GM18951 (cell line): Measurements from ENCODE around the gene PARVB.

Experiments used
- POLR2A ChIP-seq: IDR thresholded peaks from 4 replicates; pipeline ENCODE4 v1.6.1; 2011; ENCODE audit warnings: mild to moderate bottlenecking; ENCODE audit not compliant: insufficient read length, insufficient read depth; ENCODE audit errors: extremely low read depth
- in situ Hi-C: fragments of 300-500 bp; cut with MboI; formaldehyde crosslinking; loops from one replicate; pipeline ENCODE4 v1.12.0; 2022; ENCODE audit warnings: low sequenced_read_pairs, mixed read lengths, inconsistent platforms; ENCODE audit not compliant: unreplicated experiment

Gene PARVB

DNA sequence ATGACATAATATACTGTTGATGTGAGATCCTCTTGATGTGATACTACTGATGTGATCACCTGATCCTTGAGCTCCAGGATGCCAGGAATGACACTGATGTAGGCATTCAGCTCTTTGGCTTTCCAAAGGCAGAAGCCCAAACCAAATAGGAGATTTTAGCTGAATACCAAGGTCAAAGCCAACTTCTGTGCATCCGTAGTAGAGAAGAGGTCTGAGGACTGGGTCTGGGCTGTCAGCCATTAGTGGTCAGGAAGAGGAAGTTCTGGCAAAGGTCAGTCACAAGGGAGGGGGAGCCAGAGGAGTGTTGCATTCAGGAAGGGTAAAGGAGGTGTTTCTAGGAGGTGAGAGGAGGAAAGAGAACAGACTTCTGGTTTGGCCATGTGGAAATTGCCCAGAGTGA is 103.3 kb downstream of the PARVB start:
- no peak for TF ChIP-seq POLR2A
- in situ Hi-C loops, result no loop called here

DNA sequence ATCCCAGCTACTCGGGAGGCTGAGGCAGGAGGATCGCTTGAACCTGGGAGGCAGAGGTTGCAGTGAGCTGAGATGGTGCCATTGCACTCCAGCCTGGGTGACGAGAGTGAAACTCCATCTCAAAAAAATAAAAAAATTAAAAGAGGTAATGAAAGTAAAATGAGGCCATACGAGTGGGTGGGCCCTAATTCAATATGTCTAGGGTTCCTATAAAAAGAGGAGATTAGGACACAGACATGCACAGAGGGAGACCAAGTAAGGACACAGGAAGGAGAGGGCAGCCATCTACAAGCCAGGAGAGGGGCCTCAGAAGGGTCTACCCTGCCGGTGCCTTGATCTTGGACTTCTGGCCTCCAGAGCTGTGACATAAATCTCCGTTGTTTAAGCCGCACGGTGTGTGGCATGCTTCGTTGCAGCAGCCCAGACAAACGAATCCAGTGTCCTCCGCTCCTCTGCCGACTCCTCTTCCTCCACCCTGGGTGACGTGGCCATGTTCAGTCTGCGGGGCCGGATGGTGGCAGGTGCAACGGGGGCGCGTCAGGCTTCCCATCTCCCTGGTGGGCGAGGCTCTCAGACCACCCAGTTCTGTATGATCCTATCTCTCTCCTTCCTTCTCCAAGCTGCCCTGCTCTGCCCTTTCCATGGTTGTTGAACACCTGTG is 105.0 kb downstream of the PARVB start:
- no peak for TF ChIP-seq POLR2A

DNA sequence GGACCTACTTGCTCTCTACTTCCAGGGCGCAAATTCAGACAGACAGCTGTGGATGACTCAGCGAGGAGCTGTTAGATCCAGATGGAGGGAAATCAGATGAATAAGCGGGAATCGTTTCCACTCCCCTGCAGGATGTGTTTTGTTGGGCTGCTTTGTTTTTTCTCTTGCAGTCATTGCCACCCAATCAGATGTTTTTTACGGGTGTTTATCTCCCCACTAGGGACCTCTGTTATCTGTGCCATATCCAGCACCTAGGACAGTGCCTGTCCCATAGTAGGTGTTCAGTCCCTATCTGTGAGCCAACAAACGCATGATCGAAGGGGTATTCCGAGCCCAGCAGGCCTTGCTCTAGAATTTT is 105.5 kb downstream of the PARVB start:
- in situ Hi-C loops, result no loop called here
- TF ChIP-seq POLR2A, result no peak

More for the DNA sequence above, 105.0 kb downstream of the PARVB start:
- in situ Hi-C loops, result no loop called here

DNA sequence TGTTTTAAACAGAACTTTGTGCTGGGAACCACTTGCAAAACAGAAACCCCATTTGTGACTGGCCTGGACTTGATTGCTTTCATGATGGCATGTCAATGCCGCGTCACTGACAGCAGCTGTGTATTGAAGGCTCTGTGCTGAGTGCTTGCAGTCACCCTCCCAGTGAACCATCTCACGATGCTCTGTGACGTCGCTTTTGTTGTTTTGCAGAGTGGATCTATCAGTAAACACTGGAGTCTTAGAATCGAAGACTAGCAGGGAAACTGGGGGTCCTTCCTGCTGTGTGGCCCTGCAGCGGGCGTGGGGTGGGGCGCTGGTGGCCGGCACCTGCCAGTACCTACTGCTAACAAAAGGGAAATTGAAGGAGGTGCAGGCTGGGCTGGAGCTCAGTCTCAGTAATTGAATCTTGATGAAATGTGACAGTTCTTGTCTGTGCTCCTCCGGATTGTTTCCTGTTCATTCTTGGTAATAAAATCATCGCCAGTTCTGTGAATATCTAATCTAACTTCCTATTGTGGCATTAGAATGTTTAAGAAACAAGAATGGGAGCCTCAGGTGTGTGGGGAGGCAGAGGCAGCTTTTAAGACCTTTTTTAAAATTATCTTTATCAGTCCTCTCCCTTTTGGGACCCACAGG is 106.1 kb downstream of the PARVB start:
- in situ Hi-C loops, result no loop called here
- no peak for TF ChIP-seq POLR2A

DNA sequence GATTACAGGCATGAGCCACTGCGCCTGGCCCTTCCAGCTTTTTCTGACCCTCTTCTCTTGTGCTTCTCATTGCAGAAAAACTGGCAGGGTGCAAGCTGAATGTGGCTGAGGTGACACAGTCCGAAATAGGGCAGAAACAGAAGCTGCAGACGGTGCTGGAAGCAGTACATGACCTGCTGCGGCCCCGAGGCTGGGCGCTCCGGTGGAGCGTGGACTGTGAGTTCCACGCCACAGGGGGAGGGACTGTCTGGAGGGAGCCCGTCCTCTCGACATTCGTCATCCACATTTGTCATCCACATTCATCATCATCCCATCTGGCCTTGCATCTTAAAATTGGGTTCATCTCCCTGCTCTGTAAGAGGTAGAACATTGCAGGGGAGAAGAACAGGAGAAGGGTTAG is 107.3 kb downstream of the PARVB start:
- in situ Hi-C loops, result no loop called here

DNA sequence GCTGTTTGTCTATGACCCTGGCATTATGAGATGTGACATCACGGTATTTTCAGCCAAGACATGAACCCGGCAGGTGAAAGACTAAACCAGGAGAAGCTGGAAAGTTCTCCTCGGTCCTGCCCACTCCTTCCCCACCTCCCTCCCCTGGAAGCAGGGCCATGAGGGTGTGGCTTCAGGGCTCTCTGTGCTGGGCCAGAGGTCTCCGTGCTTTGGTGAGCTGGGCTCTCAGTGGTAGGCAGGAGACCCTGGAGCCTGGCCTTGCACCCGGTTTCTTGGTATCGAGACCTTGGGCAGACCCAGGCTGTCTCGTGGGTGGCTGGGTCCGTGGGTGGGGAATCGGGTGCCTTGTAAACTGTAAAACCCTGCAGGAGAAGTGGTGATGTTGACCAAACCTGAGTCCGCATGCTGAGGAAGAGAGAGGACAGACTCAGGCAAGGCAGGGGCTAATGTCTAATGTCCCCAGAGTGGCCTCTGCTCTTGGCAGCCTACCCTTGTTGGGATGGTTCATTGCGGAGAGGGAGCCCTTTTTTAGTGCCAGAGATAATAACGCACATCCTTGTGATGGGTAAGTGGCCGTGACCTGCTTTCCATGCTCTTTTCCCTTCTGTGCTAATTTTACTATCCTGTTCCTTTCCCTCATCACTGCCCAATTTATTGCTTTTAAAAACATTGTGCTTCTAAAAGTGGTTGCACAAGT is 108.0 kb downstream of the PARVB start:
- TF ChIP-seq POLR2A, result no peak
- in situ Hi-C loops, result no loop called here

More for the DNA sequence above, 107.3 kb downstream of the PARVB start:
- no peak for TF ChIP-seq POLR2A

DNA sequence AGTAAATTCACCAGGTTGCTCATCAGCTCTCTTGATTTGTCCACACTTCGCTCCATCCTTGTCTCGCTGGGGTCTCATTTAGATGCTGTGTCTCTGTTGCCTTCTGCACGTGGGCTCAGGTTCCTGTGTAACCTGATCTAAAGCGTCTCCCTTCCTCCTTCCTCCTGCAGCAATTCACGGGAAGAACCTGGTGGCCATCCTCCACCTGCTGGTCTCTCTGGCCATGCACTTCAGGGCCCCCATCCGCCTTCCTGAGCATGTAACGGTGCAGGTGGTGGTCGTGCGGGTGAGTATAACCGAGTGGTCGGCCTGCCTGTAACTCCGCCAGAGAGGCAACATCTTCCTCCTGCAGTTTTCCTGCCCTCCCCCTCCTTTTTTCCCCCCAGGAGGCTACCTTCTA is 108.6 kb downstream of the PARVB start:
- in situ Hi-C loops, result no loop called here
- TF ChIP-seq POLR2A, result no peak

DNA sequence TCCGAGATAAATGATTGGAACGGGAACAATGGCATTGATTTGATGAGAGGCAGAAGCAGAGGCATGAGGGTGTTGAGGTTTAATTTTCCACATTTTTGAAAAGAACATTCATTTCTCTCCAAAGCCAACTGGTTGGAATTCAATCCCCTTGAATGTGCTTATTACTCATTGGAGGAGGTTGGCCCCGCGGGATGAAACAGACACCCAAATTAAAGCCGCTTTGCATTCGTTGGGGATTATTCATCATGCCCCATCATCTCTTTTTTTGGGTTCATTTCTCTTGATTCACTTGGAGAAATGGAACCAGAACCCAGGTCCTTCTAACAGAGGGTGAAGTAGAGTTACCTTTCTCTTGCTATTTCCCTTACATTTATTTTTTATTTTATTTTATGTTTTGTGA is 109.1 kb downstream of the PARVB start:
- TF ChIP-seq POLR2A, result no peak
- in situ Hi-C loops, result no loop called here

DNA sequence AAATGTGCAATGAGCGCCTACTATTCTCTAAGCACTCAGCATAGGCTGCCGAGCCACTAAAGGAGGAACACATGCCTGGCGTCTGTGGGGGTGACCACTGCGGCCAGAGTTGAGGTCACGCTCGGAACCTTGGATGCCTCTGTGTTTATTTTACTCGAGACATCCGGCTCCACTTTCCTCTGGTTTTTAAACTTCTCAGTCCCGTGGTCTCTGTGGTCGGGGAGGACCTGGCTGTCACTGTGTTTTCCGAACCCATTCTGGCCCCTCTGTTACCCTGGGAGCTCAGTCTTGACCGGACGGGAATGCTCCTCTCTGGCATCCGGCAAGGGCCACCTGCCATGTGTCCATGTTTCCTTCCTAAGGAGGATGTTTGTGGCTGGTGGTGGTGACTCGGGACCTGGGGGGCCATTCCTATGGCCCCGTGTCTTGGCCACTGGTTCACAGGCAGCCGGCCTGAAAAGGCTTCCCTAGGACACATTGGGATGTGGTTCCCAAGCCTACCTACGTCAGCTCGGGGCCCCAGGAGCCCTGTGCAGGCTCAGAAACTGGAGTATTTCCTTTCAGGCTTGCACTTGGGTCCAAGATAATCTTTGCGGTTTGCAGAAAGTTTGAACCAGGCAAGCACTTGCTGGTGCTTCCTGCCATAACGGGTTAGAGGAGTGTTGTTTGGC is 109.9 kb downstream of the PARVB start:
- TF ChIP-seq POLR2A, result no peak
- in situ Hi-C loops, result no loop called here

DNA sequence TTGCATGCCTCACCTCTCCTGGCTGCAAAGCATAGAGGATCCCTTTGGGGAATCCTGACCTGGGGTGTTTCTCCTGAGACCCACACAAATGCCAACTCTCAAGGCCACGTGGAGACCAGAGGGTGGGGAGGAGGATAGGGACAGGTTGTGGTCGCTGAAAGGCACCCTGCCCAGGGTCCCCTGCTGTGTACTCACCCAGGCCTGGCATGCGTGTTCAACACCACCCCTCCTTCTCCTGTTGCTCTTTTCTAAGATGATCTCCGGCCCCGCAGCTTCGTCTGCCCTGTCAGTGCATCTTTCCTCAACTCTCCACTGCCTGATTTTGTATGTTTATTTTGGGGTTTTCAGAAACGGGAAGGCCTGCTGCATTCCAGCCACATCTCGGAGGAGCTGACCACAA is 112.0 kb downstream of the PARVB start:
- in situ Hi-C loops, result no loop called here
- no peak for TF ChIP-seq POLR2A

DNA sequence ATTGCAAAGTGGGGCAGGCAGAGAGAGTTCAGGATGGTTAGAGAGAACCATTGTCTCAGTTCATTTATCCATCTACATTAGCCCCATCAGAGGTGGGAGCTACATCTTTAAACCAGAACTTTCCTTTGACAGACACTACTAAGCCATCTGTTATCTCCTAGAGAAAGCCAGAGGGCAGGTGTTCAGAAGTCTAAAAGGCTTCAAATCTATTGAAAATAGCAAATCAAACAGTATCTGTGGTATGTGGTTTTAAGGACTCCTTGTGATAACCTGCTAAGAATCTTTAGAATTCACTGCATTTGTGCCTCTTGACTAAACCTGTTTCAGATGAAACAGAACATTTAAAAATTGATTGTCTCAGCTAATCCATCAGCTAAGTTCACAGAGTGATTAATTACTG is 112.7 kb downstream of the PARVB start:
- TF ChIP-seq POLR2A, result no peak
- in situ Hi-C loops, result no loop called here

DNA sequence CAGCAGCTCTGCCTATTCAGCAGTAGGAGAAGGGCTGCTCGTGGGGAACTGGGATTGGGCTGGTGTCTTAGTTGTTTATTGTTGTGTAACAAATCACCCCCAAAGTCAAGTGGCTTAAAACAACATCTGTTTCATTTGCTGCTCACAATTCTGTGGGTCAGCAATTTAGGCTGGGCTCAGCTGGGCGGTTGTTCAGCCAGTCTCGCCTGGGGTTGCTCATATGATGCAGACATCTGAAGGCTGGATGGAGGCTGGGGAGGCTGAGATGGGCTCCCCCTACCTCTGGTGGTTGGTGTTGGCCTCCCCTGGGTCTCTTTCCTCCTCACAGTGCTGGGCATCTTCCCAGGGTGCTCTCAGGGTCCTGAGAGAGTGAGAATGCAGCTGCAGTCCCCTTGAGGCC is 113.3 kb downstream of the PARVB start:
- no peak for TF ChIP-seq POLR2A
- in situ Hi-C loops, result no loop called here

DNA sequence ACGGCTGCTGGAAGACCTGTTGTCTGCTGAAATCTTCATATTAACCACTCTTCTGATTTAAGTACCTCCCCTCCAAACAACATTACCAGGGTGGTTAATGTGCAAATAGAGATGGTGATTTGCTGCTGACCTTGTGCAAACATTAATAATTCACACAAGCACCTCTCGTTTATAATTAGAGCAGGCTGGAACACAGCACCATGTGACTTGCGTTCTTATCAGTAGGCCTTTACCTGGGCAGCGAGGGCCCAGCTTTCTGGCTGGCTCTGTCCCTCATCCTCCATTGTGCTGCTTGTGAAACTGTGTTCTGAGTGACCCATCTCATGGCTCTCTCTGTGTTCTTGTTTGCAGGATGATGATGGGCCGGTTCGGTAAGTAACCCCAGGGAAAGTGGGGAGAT is 115.7 kb downstream of the PARVB start:
- in situ Hi-C loops, result no loop called here
- no peak for TF ChIP-seq POLR2A
